Panc1 (cell line): Measurements from ENCODE around the gene CHSY3. TPM values are rescaled to one million over a fixed set of nuclear protein-coding genes. Genes with fewer than 3 reads are reported as not detected.

Source experiments
- ATAC-seq: fragments of 200-7000 bp; cut with Tn5 transposase; 2 replicates; pipeline ENCODE4 v1.9.1; 2020; ENCODE audit warnings: mild to moderate bottlenecking, moderate library complexity
- BruUV-seq: library from RNA; stranded (reverse); fragments of 400-500 nt; replicated peaks from 2 replicates; lab custom pipeline; 2021; lab: Mats Ljungman, UMichigan
- CTCF ChIA-PET: fragments of 300-600 bp; sonication (Branson Sonifier 250); formaldehyde crosslinking; loops from one replicate; lab custom pipeline; 2022; ENCODE audit warnings: antibody characterized with exemption; lab: Charles Lee
- POLR2A ChIA-PET: fragments of 300-600 bp; sonication (Branson Sonifier 250); formaldehyde crosslinking; loops from one replicate; lab custom pipeline; 2022; ENCODE audit warnings: antibody characterized with exemption; lab: Charles Lee
- DNase-seq: peaks from one replicate; pipeline ENCODE4 v3.0.0-alpha.2; 2010; ENCODE audit warnings: low read depth, low spot score
- H3K27ac ChIP-seq: 2 replicates; pipeline ENCODE4 v1.5.1; 2011; ENCODE audit warnings: mild to moderate bottlenecking, low read length, inconsistent platforms
- H3K27me3 ChIP-seq: fragments of 200-500 bp; sonication (Bioruptor generic); 2 replicates; pipeline ENCODE4 v1.6.0; 2014; ENCODE audit warnings: low read length, inconsistent platforms; ENCODE audit not compliant: control insufficient read depth, insufficient read depth
- H3K36me3 ChIP-seq: fragments of 200-500 bp; sonication (Bioruptor generic); 2 replicates; pipeline ENCODE4 v1.5.1; 2014; ENCODE audit warnings: inconsistent platforms, mild to moderate bottlenecking, low read length, moderate library complexity; ENCODE audit not compliant: control insufficient read depth, insufficient read depth
- H3K4me1 ChIP-seq: 2 replicates; pipeline ENCODE4 v1.5.1; 2011; ENCODE audit warnings: inconsistent platforms, mild to moderate bottlenecking, low read length, moderate library complexity; ENCODE audit not compliant: control insufficient read depth, insufficient read depth
- H3K4me3 ChIP-seq, 2 experiments: 2 replicates each; pipeline ENCODE4 v1.5.1; 2011 to 2012; ENCODE audit warnings: low read depth in 2 of 2, low read length in 2 of 2, mild to moderate bottlenecking in 2 of 2, inconsistent platforms in 1 of 2, moderate library complexity in 1 of 2
- H3K9me3 ChIP-seq: fragments of 200-500 bp; sonication (Bioruptor generic); 2 replicates; pipeline ENCODE4 v1.5.1; 2014; ENCODE audit warnings: low read depth, mild to moderate bottlenecking, inconsistent platforms, low read length, moderate library complexity; ENCODE audit not compliant: control insufficient read depth, insufficient read depth
- POLR2AphosphoS5 ChIP-seq: IDR thresholded peaks from 2 replicates; pipeline ENCODE4 v1.6.1; 2012; ENCODE audit warnings: mild to moderate bottlenecking, low read depth, low read length, moderate library complexity
- SIN3A ChIP-seq: IDR thresholded peaks from 2 replicates; pipeline ENCODE4 v1.6.1; 2012; ENCODE audit warnings: low read depth, mild to moderate bottlenecking, low read length, moderate library complexity, borderline replicate concordance; ENCODE audit not compliant: insufficient read depth
- TCF7L2 ChIP-seq: IDR thresholded peaks from 2 replicates; pipeline ENCODE4 v1.6.1; 2011; ENCODE audit warnings: mild to moderate bottlenecking, low read depth, low read length, inconsistent platforms
- in situ Hi-C: cut with HindIII; loops from 2 replicates; pipeline ENCODE4 v1.10.0; 2016; ENCODE audit warnings: low sequenced_read_pairs, low pct_unique_long_range_greater_than_20kb
- intact Hi-C: fragments of 100-400 bp; cut with micrococcal nuclease; formaldehyde crosslinking; loops from one replicate; pipeline ENCODE4 v1.10.0; 2022; ENCODE audit not compliant: unreplicated experiment
- total RNA-seq: library from RNA; stranded (reverse); gene quantifications from one replicate; pipeline ENCODE4 v1.2.1, GENCODE V29; 2021; ENCODE audit not compliant: unreplicated experiment
- TF ChIP-seq, protein P1 (sequence below): fragments of 450-650 bp; IDR thresholded peaks from 2 replicates; pipeline ENCODE4 v1.5.1; 2017; ENCODE audit warnings: mild to moderate bottlenecking
- TF ChIP-seq, protein P2 (sequence below), 2 experiments: IDR thresholded peaks; 2 replicates each; pipeline ENCODE4 v1.6.1; 2011 to 2012; ENCODE audit warnings: low read depth in 2 of 2, control low read depth in 1 of 2, low read length in 1 of 2, mild to moderate bottlenecking in 1 of 2, moderate library complexity in 1 of 2; ENCODE audit not compliant: insufficient read depth in 1 of 2

CHSY3 gene
- total RNA-seq, 1 experiment from 2014 or later = not detected

DNA sequence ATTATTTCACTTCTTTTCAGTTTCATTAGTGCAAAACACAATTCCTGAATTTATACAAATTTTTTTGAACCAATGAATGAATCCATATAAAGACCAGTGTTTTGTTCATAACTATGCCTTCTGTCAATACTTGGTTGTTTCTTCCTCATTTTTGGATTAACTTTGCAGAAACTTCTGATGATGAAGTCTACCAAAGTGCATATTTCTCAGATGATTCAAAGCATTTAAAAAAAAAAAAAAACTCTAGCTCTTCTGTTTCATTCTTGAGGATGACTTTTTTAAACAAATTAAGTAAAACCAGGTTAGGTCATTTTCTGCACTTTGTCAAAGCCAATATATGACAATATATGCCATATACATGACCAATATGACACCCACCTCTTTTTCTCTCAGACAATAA is 92.6 kb downstream of the CHSY3 start:
- no peak overlapping the region for H3K27ac ChIP-seq
- no peaks in the 10 kb centered on the region for H3K4me1 ChIP-seq
- no peak for TF ChIP-seq TCF7L2
- TF ChIP-seq, protein P1, sequence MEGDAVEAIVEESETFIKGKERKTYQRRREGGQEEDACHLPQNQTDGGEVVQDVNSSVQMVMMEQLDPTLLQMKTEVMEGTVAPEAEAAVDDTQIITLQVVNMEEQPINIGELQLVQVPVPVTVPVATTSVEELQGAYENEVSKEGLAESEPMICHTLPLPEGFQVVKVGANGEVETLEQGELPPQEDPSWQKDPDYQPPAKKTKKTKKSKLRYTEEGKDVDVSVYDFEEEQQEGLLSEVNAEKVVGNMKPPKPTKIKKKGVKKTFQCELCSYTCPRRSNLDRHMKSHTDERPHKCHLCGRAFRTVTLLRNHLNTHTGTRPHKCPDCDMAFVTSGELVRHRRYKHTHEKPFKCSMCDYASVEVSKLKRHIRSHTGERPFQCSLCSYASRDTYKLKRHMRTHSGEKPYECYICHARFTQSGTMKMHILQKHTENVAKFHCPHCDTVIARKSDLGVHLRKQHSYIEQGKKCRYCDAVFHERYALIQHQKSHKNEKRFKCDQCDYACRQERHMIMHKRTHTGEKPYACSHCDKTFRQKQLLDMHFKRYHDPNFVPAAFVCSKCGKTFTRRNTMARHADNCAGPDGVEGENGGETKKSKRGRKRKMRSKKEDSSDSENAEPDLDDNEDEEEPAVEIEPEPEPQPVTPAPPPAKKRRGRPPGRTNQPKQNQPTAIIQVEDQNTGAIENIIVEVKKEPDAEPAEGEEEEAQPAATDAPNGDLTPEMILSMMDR = no peak
- TF ChIP-seq, protein P2, sequence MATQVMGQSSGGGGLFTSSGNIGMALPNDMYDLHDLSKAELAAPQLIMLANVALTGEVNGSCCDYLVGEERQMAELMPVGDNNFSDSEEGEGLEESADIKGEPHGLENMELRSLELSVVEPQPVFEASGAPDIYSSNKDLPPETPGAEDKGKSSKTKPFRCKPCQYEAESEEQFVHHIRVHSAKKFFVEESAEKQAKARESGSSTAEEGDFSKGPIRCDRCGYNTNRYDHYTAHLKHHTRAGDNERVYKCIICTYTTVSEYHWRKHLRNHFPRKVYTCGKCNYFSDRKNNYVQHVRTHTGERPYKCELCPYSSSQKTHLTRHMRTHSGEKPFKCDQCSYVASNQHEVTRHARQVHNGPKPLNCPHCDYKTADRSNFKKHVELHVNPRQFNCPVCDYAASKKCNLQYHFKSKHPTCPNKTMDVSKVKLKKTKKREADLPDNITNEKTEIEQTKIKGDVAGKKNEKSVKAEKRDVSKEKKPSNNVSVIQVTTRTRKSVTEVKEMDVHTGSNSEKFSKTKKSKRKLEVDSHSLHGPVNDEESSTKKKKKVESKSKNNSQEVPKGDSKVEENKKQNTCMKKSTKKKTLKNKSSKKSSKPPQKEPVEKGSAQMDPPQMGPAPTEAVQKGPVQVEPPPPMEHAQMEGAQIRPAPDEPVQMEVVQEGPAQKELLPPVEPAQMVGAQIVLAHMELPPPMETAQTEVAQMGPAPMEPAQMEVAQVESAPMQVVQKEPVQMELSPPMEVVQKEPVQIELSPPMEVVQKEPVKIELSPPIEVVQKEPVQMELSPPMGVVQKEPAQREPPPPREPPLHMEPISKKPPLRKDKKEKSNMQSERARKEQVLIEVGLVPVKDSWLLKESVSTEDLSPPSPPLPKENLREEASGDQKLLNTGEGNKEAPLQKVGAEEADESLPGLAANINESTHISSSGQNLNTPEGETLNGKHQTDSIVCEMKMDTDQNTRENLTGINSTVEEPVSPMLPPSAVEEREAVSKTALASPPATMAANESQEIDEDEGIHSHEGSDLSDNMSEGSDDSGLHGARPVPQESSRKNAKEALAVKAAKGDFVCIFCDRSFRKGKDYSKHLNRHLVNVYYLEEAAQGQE (IDR thresholded peaks at IDR 0.05; ENCODE audit: insufficient read depth in 1 of 2, low read depth in 2 of 2, low read length in 1 of 2) = no peak
- no peak for TF ChIP-seq SIN3A
- TF ChIP-seq POLR2AphosphoS5 = no peak
- DNase-seq (no peak), ATAC-seq (no peak)
- intact Hi-C loops = no loop called here
- H3K36me3 ChIP-seq = no peaks in the 10 kb centered on the region
- in situ Hi-C loops = no loop called here
- H3K9me3 ChIP-seq = no peaks in the 10 kb centered on the region
- H3K27me3 ChIP-seq = no peaks in the 10 kb centered on the region
- ChIA-PET CTCF (no interaction called here), POLR2A (no interaction called here)
- H3K4me3 ChIP-seq = no peak overlapping the region
- no TSS peak for BruUV-seq

DNA sequence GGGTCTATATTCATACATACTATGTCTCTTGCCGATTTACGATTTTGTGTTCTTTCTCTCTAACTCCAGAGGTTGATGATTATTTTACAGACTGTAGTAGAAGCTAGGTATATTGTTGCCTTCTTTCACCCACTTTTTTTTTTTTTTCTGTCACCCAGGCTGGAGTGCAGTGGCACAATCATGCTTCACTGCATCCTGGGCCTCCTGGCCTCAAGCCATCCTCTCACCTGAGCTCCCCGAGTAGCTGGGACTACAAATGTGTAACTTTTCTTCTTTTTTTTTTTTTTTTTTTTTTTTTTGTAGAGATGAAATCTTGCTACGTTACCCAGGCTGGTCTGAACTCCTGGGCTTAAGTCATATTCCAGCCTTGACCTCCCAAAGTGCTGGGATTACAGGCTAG is 96.2 kb downstream of the CHSY3 start:
- BruUV-seq = no TSS peak
- ChIA-PET CTCF (no interaction called here), POLR2A (interaction anchor here (0.6 kb wide), 1 partner anchor 727 kb away, joined by 11 read pairs; no protein-coding TSS in a partner anchor)
- Histone ChIP-seq H3K9me3 (no peaks in the 10 kb centered on the region), H3K36me3 (no peaks in the 10 kb centered on the region), H3K27me3 (no peaks in the 10 kb centered on the region), H3K27ac (no peak overlapping the region), H3K4me1 (no peaks in the 10 kb centered on the region), H3K4me3 (no peak overlapping the region)
- DNase-seq (no peak), ATAC-seq (no peak)
- TF ChIP-seq, protein P1 = no peak
- TF ChIP-seq TCF7L2 (no peak), SIN3A (no peak)
- TF ChIP-seq, protein P2 (IDR thresholded peaks at IDR 0.05; ENCODE audit: insufficient read depth in 1 of 2, low read depth in 2 of 2, low read length in 1 of 2) = no peak
- in situ Hi-C loops (no loop called here), intact Hi-C loops (no loop called here)
